HPDE6-E6E7 (cell line): ENCODE data around the gene PSMG4.

Experiments
- DNase-seq: peaks from one replicate; pipeline ENCODE4 v3.0.0; 2011; ENCODE audit warnings: missing footprints; ENCODE audit errors: extremely low spot score

The PSMG4 gene

DNA sequence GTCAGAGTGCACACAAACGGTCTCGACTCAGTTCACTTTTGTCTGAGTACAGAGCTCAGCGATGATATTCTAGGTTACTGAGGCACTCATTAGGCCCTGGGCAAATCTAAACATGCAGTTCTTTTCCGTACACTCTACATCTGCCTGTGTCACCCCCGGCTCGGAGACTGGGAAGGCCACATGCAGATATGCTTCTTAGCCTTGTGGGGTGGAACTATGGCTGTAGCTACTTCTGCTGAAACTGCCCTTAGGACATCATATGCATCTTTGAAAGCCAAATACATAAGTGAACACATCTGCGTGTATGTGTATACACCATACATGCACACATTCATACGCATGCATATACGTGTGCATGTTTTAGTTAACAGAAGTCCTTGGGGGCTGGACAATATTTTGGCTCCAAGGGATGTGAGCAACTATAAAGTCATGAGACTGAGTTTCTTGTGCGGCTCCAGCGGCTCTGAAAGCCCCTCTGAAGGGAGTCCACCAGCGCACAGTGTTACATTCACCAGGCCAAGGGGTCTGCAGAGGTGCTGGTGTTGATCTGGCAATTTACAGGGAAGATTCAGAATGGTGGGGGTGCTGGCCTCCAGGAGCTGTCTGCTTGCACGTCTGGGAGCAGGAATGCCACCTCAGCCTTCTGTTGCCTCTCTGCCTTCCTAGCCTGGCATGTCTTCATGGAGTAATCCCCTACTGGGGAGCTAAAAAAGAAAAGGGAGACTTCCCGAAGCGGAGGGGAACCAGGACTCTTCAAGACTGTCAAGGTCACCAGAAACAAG, 31.6 kb downstream of the PSMG4 start:
- no peak for DNase-seq

DNA sequence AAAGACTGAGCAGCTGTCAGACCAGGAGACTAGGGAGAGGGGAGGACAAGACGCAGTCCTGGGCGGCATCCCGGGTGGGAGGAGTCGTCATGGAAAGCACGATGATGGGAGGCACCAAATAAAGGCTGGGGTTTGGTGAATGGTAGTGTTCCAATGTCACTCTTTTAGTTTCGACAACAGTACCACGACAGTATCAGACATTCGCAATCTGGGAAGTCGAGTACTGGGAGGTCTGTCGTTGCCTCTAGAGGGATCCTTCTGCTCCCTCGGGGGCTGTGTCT, 32.1 kb downstream of the PSMG4 start:
- no peak for DNase-seq

DNA sequence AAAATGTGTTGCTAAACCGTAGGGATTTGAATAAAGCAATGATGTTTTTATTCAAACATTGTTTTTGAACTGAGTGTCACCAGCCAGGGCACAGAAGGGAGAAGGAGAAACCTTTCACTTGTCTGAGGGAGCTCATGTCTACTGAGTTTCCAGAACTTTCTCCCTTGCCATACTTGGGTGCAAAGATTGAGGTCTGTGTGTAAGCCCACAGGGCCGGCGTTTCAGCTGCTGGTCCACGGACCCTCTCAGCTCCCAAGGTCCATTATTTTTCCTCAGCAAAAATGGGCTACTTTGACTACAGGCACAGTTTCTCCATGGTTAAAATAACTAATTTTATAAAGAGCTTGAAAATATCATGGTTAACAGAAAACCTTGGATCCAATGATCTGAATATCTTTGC, 32.6 kb downstream of the PSMG4 start:
- DNase-seq = no peak

DNA sequence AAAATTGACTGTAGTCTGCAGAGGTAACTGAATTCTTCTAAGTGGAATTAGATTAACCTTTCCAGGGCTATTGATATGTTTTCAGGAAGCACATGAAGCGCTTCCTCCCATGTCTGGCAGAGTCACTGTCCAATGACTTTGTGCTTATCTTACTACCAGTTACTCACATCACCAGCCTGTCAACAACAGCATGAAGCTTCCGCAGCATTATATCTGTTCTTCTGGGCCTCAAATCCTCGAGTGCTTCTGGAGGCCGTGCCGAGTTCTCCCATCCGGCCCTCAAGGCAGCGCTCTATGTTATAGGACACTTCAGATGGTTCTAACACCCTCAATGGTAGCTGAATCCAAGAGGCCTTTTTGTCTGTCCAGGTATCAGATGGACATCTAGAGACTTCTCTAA, 33.2 kb downstream of the PSMG4 start:
- no peak for DNase-seq

DNA sequence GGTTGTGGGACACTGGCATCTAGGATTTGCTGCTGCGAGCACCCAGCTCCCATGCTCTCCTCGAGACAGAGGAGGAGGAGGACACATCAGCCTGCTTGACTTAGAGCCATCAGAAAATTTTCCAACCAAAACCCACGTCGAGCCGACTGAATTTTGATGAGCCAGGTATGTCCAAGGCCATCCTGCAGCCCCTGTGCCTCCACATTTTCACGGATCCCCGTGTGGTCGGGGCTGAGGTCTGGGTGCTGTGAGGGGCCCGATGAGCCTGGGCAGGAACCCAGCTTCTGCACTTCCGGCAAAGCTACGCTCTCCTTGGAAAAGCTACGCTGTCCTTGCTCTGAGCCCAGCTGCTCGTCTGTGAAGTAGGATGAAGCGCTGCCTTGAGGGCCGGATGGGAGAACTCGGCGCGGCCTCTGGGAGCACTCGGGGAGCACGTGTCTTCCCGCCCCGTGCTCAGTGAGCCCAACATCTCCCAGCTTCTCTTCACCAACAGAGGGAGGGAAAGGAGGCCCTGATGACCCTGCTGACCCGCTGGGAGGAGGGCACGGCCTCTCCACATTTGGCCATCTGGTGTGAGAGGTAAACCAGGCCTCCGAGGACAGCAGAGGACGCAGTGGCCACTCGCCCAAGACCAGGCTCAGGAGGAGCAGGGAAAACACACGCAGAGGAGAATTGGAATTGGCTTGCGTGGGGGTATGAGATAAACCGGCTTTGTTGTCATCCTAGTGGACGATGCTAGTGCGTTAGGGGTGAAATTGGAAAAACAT, 33.9 kb downstream of the PSMG4 start:
- no peak for DNase-seq

DNA sequence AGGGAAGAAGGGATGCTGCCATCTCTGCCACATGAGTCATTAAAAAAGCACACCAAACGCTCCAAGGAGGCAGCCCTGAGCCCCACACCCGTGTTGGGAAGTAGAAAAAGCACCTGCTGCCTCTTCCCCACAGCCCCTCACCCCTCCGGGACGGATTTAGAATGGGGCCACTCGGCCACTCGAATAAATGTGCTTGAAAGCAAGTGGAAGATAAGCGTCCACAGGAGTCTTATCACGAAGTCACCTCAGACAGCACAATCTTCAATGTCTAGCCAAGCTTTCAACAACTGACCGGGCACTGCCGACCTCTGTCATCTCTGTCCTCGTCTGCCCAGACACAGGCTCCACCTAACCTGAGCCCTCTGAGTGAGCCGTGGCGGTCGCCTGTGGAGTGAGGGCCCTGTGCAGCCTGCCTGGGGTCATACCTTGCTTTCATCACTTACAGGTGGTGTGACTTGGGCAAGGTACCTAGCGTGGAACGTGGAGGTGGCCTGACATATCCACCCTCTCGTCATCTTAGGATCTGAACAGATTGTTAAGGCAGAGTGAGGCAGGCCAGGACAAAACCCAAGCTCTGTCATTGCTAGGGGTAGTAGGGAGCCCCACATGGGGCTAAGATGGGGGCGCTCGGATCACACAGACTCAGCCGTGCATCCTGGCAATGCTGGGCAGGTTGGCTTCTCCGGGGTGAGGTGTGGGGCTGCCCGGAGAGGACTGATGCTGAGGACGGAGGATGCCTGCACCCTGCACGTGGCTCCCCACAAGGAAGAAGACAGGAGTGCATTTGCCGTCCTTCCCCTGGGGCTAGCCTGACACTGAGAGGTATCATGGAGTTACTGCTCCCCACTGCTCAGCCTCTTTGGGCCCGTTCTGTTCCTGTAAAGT, 34.8 kb downstream of the PSMG4 start:
- DNase-seq = no peak

DNA sequence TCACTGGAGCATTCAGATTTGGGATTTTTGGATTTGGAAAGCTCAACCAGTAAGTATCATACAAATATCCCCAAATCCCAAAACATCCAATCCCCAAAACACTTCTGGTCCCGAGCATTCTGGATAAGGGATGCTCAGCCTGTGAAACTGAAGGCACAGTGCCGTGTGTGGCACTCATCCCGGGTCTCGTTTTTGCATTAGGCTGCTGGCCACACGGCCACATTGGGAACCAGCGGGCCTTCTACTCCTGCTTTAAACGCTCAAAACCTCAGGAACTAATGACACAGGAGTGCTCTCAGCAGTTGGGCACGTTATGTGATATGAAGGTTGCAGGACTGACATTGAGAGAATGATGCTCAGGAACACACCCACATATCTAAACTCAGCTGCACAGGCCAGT, 35.6 kb downstream of the PSMG4 start:
- no peak for DNase-seq

DNA sequence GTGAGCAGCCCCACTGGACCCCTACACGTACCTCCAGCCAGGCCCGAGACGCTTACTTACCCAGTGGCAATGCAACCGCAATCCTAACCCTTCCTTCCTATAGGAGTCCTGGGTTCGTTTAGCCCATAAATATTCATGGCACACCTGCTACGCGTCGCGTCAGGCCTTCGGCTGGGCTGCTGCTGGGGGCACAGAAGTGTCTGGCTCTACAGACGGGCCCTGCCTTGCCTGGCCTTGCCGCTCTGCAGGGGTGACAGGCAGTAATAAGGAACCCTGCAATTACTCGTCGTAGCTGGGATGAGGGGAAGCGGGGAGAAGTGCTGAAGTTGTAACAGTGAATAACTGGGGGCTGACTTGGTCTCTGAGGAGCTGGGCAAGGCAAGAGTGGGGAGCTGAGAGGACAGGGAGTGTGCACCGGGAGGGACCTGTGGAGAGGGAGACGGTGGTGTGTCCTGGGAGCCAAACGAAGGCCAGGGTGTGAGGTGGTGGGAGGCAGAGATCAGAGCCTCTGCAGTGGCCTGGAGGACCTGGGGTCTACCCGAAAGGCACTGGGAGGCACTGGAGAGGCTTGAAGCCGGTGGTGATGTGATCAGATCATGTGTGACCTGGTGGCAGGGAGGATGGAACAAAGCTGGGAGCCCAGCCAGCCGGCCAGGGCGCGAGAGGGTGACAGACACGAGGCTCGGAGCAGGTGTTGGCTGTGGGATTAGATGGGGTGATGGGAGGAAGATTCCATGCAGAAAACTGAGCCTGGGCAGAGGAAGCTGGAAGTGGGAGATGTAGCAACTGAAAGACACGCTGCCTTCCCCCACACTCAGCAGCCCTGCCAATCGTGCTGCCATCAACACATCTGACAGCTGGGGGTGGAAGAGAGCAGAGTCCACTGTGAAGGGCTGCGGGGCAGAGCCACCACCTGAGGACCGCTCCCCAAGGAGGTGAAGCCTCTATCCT, 36.4 kb downstream of the PSMG4 start:
- DNase-seq = no peak

DNA sequence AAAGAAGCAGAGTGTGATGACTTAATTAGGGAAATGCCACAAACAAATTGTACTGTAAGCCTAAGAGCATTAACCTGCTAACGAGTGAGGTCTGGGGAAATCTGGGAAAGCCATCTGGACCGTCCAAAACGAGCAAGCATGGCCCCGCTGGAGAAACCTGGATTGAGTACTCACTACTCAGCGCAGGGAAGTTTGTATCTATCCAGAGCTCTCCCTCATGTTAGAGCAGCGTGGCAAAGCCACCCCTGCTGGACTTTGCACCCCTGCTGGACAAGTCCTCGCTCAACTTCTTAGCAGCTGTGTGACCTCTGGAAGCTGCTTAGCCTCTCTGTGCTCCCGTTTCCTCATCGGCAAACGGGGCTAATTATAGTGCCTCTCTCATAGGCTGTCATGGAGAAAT, 37.3 kb downstream of the PSMG4 start:
- no peak for DNase-seq

DNA sequence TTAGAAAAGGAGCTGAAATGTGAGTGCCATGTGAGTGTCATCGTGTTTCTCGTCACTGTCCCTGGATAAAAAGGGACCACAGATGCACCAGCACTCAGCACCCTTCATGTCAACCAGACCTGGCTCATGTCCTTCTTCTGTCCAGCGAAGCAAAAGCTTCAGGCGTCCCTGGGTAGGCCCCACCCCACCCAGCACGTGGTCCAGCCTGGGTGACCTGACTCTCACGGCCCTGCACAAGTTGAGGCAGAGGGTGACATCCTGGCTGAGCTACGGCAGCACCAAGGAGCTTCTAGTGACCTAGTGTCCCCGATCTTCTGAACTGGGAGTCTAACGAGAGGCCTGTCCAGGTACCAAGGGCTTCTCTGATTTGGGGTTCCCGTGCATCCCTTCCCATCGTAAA, 37.8 kb downstream of the PSMG4 start:
- no peak for DNase-seq

DNA sequence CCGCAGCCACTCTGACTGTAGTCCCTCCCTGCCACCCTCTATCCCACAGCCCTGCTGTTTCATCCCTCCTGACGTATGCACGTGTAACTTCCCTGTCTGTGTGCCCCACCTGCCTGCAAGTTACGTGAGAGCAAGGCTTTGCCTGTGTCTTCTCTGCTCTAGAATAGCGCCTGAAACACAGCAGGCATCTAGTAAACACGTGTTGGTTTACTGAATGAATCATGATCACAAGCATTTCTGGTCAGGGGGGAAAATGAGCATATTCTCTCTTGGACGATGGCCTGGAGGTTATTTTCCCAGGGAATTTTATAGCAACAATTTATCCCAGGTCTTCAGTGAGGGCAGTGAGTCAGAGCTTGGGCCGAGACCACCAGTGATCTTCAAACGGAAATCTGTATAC, 38.3 kb downstream of the PSMG4 start:
- no peak for DNase-seq

DNA sequence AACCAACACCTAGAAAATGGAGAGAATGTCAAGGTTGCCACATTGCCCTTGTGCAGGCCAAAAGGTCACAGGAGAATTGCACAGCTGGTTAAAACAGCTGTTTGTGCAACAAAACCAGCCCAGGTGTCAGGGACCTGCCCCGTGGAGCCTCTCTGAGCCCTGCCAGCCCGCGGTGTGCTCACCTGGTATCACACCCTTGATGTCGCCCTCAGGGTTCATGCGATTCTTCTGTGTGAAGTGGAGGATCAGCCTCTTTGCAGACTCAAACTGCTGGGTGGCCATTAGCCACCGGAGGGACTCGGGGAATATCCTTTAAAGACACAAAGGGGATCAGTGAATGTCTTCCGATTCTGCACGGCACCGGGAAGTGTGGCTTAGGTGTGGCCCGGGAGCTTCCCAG, 39.2 kb downstream of the PSMG4 start:
- DNase-seq = no peak

DNA sequence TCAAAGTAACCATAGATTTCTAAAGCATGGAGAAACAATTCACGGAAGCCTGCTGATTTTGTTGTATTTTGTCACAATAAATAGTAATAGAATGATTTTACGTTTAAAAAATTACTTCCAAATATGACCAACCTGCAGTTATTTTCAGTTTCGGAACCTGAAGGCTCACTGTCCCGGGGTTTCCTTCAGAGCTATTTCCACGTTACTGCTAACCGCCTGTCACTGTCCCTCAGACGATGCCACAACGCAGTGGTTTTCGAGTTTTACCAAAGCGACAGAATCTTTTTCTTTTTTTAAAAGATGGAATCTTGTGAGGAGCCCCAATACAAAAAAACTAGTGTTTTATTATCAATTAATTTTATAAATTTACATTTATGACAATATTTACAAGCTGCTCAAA, 40.5 kb downstream of the PSMG4 start:
- no peak for DNase-seq

DNA sequence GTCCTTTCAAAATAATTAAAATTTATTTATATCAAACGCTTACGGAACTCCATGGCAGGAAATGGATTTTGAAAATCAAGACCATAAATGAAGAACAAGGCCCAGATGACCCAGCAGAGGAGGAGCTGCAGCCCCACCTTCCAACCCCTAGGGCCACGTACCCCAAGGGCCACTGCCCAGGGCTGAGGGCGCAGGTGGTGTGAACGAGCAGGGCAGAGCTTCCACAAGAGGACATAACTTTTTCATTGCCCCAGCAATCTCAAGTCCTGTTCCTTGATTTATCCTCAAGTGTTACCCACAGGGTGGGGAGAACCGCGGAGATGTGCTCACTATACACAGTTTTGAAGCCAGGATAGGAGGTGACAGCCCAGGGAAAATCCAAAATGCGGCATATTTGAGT, 42.8 kb downstream of the PSMG4 start:
- DNase-seq = no peak

DNA sequence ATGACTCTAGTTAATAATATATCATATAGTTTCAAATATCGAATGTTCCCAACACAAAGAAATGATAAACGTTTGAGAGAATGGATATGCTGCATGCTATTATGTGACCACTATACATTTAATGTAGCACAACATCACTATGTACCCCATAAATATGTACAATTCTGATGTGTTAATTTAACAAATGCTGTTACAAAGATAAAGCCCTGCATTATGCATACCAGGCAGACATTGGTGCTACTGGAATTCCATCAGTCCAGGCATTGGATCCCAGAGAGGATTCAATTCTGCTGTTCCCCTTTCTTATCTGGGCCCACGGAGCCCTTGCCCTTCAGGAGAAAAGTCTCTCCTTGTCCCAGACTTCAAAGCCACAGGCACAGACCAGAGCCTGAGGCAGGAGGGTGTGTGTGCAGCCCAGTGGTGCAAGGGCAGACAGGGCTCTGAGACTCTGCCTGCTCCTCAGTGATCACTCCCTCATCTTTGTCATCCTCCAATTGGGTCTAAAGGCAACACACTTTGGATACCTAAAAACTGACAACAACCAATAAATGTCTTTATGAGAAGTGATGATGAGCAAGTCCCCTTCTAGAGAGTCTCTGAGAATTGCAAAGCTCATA, 45.2 kb downstream of the PSMG4 start:
- DNase-seq = no peak

DNA sequence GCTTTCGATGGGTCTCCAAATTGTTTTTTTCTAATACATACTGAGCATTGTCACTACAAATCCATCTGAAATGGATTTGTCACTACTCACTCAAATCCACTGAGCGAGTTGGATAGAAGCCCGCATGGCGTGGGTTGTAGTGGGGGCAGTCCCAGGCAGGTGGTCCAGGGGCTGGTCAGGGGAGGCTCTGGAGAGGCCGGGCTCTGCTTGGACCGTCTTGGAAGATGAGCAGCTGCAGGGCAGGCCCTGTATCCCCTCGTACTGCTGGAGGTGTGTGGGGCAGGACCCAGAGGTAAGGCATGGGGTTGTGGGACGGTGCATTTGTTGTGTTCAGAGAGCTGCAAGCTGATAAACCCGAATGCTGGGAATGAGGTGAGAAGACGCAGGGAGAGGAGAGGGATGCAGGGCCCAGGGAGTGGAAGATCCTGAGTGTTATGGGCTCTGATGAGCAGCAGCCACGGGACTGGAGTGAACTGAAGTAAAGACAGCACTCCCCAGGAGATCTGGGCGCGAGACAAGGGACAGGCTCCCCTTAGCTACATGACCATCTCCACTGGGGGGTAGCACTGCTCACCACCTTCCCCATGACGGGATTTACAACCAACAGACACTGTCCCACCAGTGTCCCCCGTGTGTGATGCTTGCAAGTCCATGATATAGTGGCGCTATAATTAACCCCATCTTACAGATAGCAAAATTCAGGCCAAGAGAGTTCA, 45.9 kb downstream of the PSMG4 start:
- DNase-seq = no peak

DNA sequence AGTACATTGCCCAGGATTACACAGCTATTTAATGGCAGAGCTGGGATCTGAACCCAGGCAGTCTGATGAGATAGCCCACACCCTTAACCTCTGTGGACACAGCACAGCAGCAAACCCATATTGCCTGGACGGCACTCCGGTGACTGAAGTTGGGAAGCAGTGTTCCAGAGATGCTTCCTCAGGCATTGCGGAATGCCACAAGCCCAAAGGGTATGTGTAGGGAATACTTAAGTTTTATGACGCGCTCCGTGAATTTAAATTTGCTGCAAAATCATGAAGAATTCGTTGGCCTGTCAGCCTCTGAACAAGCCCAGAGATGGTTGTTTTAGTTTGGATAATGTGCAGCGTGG, 46.4 kb downstream of the PSMG4 start:
- no peak for DNase-seq

DNA sequence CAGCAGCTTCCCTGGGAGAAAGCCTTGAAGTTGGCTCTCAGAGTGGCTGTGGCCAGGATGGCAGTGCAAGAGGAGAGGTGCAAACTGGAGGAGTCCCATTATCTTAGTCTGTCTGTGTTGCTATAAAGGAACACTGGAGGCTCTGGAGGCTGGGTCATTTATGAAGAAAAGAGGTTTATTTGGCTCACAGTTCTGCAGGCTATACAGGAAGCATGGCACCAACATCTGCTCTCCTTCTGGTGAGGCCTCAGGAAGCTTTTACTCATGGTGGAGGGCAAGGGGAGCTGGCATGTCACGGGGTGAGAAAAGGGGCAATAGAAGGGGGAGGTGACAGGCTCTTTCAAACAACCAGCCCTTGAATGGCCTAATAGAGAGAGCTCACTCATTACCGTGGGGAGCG, 47.1 kb downstream of the PSMG4 start:
- no peak for DNase-seq

DNA sequence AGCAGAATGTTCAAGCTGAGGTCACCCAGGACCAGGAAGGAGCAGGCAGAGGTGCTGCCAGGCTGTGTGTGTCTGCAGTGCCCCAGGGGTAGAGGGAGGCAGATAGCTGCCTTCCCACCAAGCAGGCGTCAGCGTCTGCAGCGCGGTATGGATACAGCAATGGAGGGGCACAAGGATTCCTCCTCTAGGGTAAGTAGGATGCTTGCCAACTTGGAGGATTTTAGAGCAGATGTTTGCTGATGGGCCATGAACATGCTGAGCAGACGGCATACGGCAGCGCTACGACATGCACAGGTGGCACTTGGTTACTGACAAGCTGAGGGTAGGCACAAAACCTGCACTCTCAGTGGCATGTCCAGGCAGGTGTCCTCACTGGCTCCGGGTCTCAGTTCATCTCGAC, 48.1 kb downstream of the PSMG4 start:
- DNase-seq = no peak

DNA sequence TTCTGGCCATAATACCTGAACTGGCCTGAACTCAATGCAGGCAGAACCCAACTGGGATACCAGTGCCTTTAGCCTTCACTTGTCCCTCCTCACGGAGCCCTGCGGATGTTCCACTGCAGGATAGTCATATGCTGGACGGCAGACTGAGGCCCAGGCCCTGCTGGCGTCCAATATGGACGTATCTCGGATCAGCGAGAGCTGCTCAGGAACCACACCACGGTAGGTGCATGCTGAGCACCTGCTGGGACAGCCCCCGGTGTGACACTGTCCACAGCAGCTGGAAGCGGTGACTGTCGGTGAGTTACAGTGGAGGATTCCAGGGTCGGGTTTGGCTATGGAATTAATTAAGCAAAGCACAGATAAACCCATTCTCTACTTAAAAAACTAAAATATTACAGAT, 48.7 kb downstream of the PSMG4 start:
- no peak for DNase-seq

DNA sequence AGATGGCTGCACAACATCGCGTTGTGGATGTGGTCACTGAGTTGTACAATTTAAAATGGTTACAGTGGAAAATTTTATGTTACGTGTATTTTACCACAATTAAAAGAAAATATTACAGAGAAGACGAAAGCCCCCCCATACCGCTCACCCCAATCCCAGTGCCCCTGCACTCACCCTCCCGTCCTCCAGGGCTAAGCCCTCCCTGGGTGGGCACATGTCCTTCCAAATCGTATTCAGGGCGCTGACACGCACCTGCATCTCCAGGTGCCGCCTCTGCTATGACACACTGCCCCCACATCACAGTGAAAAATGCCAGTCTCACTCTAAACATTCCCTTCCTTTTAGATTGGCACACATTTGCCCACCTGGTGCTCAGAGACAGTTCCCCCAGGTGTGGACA, 49.4 kb downstream of the PSMG4 start:
- no peak for DNase-seq
